K562 (cell line): ENCODE measurements around the gene MAPKAPK3. TPM values are rescaled to one million over a fixed set of nuclear protein-coding genes. Genes with fewer than 3 reads are reported as not detected.

Source experiments
- ATAC-seq: fragments of 200-7000 bp; cut with Tn5 transposase; 3 replicates; pipeline ENCODE4 v1.9.1; 2020; ENCODE audit warnings: moderate library complexity
- BruUV-seq: library from RNA; stranded (reverse); fragments of 400-500 nt; replicated peaks from 2 replicates; lab custom pipeline; 2021; lab: Mats Ljungman, UMichigan
- CTCF ChIA-PET: fragments of 300-600 bp; formaldehyde crosslinking; extraction: SDS; loops from one replicate; lab custom pipeline; 2021; ENCODE audit warnings: low intra/inter-chr PET ratio; lab: Yijun Ruan, JAX
- POLR2A ChIA-PET: fragments of 300-600, 350-650 bp; sonication (Branson Sonifier 250); formaldehyde crosslinking; extraction: SDS; loops from one replicate; lab custom pipeline; 2021; ENCODE audit warnings: antibody characterized with exemption, inconsistent platforms; lab: Yijun Ruan, JAX
- DNase-seq, 4 experiments: peaks; one replicate each; pipeline versions ENCODE4 v3.0.0 to v3.0.0-alpha.2; 2011 to 2018; ENCODE audit warnings: low spot score in 3 of 4, mixed read lengths in 3 of 4; ENCODE audit errors: extremely low read depth in 1 of 4
- FAIRE-seq: peaks from 2 replicates; lab custom pipeline; 2011; peaks lifted over from hg19 to GRCh38; lab: Jason Lieb, UNC
- H2AFZ ChIP-seq: 2 replicates; pipeline ENCODE4 v1.6.0; 2011; ENCODE audit warnings: low read depth, low read length, control low read depth, inconsistent platforms
- H3K27ac ChIP-seq: fragments of 200-600 bp; 3 replicates; pipeline ENCODE4 v1.8.0; 2011; ENCODE audit warnings: low read depth, mild to moderate bottlenecking, control low read depth, inconsistent platforms, low read length, moderate library complexity, mixed read lengths; ENCODE audit errors: extremely low read depth
- H3K27me3 ChIP-seq, 2 experiments: fragments of 300-600 bp in 1 of 2; 2 replicates in 1 of 2; 3 replicates in 1 of 2; pipeline versions ENCODE4 v1.6.0 to v1.8.0; 2011; ENCODE audit warnings: inconsistent platforms in 2 of 2, low read length in 2 of 2, mild to moderate bottlenecking in 1 of 2, mixed read lengths in 1 of 2, moderate library complexity in 1 of 2; ENCODE audit not compliant: control insufficient read depth in 2 of 2, insufficient read depth in 2 of 2
- H3K36me3 ChIP-seq: fragments of 300-600 bp; 3 replicates; pipeline ENCODE4 v1.8.0; 2011; ENCODE audit warnings: mild to moderate bottlenecking, low read length, inconsistent platforms; ENCODE audit not compliant: control insufficient read depth, insufficient read depth
- H3K4me1 ChIP-seq, 2 experiments: fragments of 200-600 bp in 1 of 2; replicated peaks in 1 of 2; 2 replicates in 1 of 2; 3 replicates in 1 of 2; pipeline versions ENCODE4 v1.5.1 to v1.8.0; 2011; ENCODE audit warnings: inconsistent platforms in 2 of 2, low read length in 2 of 2, mild to moderate bottlenecking in 1 of 2, mixed read lengths in 1 of 2, moderate library complexity in 1 of 2; ENCODE audit not compliant: control insufficient read depth in 2 of 2, insufficient read depth in 2 of 2
- H3K4me2 ChIP-seq: 2 replicates; pipeline ENCODE4 v1.6.1; 2011; ENCODE audit warnings: low read length, control low read depth, inconsistent platforms, mixed read lengths; ENCODE audit not compliant: insufficient read depth
- H3K4me3 ChIP-seq: fragments of 200-600 bp; sonication (generic), shearing (Covaris generic); 2 replicates; pipeline ENCODE4 v1.5.1; 2016; ENCODE audit warnings: control low read depth, inconsistent platforms
- H3K79me2 ChIP-seq: fragments of 200-600 bp; 3 replicates; pipeline ENCODE4 v1.8.0; 2011; ENCODE audit warnings: low read length, inconsistent platforms; ENCODE audit not compliant: control insufficient read depth, insufficient read depth
- H3K9ac ChIP-seq, 2 experiments: 2 replicates each; pipeline versions ENCODE4 v1.6.0 to v1.6.1; 2011; ENCODE audit warnings: low read depth in 2 of 2, low read length in 2 of 2, control low read depth in 1 of 2, inconsistent platforms in 1 of 2, mild to moderate bottlenecking in 1 of 2, mixed read lengths in 1 of 2; ENCODE audit not compliant: insufficient read depth in 1 of 2
- H3K9me1 ChIP-seq: one replicate; pipeline ENCODE4 v1.6.0; 2011; ENCODE audit warnings: inconsistent platforms, mild to moderate bottlenecking, low read length, moderate library complexity; ENCODE audit not compliant: control insufficient read depth, insufficient read depth
- H3K9me3 ChIP-seq: replicated peaks from 2 replicates; pipeline ENCODE4 v1.5.1; 2011; ENCODE audit warnings: low read depth, low read length, inconsistent platforms; ENCODE audit not compliant: control insufficient read depth, insufficient read depth
- H4K20me1 ChIP-seq: replicated peaks from 2 replicates; pipeline ENCODE4 v1.6.1; 2011; ENCODE audit warnings: low read length, inconsistent platforms, mixed read lengths; ENCODE audit not compliant: control insufficient read depth, insufficient read depth
- CXXC5 ChIP-seq: fragments of 250-450 bp; sonication (Bioruptor Pico); IDR thresholded peaks from 2 replicates; pipeline ENCODE4 v1.8.0; 2022; ENCODE audit warnings: inconsistent platforms, mild to moderate bottlenecking, moderate library complexity
- KDM2B ChIP-seq: fragments of 250-450 bp; sonication (Bioruptor Pico); IDR thresholded peaks from 2 replicates; pipeline ENCODE4 v1.8.0; 2021; ENCODE audit warnings: mild to moderate bottlenecking, moderate library complexity
- L3MBTL2 ChIP-seq: fragments of 450-650 bp; IDR thresholded peaks from 2 replicates; pipeline ENCODE4 v1.6.1; 2016; ENCODE audit warnings: mild to moderate bottlenecking, moderate library complexity
- NFATC3 ChIP-seq: fragments of 450-650 bp; IDR thresholded peaks from 2 replicates; pipeline ENCODE4 v1.6.1; 2017; ENCODE audit warnings: mild to moderate bottlenecking
- NRF1 ChIP-seq, 2 experiments: fragments of 450-650 bp; IDR thresholded peaks in 1 of 2; conservative IDR thresholded peaks in 1 of 2; 2 replicates each; pipeline ENCODE4 v1.6.1; 2014; ENCODE audit warnings: mild to moderate bottlenecking in 2 of 2
- SMAD4 ChIP-seq: fragments of 250-450 bp; sonication (Bioruptor Pico); conservative IDR thresholded peaks from 2 replicates; pipeline ENCODE4 v1.8.0; 2021; ENCODE audit warnings: inconsistent platforms, mild to moderate bottlenecking, moderate library complexity
- SNIP1 ChIP-seq: fragments of 450-650 bp; IDR thresholded peaks from 2 replicates; pipeline ENCODE4 v1.7.1; 2017; ENCODE audit warnings: low read depth, mild to moderate bottlenecking
- ZNF766 ChIP-seq: fragments of 200-800 bp; sonication (Bioruptor generic); conservative IDR thresholded peaks from 2 replicates; pipeline ENCODE4 v1.6.1; 2016; ENCODE audit warnings: missing genetic modification characterization, missing compliant biosample characterization
- WGBS: fragments of 100-300 bp; shearing (Covaris generic); methylation state at CpG from one replicate; pipeline ENCODE4 v1.1.6; 2016; ENCODE audit warnings: low coverage, mixed read lengths; ENCODE audit not compliant: insufficient coverage; ENCODE audit errors: missing lambda C conversion rate; 5-methylcytosine and 5-hydroxymethylcytosine counted together
- in situ Hi-C: fragments of 300-500 bp; cut with MboI; formaldehyde crosslinking; loops from 4 replicates; pipeline ENCODE4 v1.15.0; 2018; ENCODE audit warnings: inconsistent platforms, mixed read lengths
- intact Hi-C: fragments of 100-400 bp; cut with micrococcal nuclease; formaldehyde crosslinking; loops from 2 replicates; pipeline ENCODE4 v1.14.2; 2022
- polyA plus RNA-seq, 8 experiments: library from polyadenylated mRNA; depleted of rRNA in 4 of 8; stranded (reverse) in 5 of 8; unstranded in 3 of 8; fragments of >200 nt; fragmentation: Nextera tagmentation in 2 of 8; fragmentation: Illumina TruSeq in 1 of 8; extraction: Ambion mirVana in 2 of 8; extraction: Trizol in 1 of 8; gene quantifications; 2 replicates each; pipeline versions ENCODE4 v1.2.1 to v1.2.3, GENCODE V29; 2011 to 2014; ENCODE audit warnings: inconsistent platforms in 1 of 8, missing spikeins in 1 of 8
- total RNA-seq, 7 experiments: library from RNA; depleted of rRNA in 6 of 7; stranded (reverse); fragments of >200 nt in 6 of 7; fragmentation: Illumina TruSeq in 2 of 7; extraction: Trizol in 2 of 7; gene quantifications; 2 replicates each; pipeline versions ENCODE4 v1.2.1 to v1.2.3, GENCODE V29; 2011 to 2021; ENCODE audit warnings: low replicate concordance in 1 of 7
- TF ChIP-seq, protein P1 (sequence below), 2 experiments: IDR thresholded peaks; 2 replicates each; pipeline ENCODE4 v1.6.1; 2012; ENCODE audit warnings: improper control_type of control experiment in 2 of 2, low read depth in 2 of 2, low read length in 2 of 2, borderline replicate concordance in 1 of 2
- TF ChIP-seq, protein P2 (sequence below): sonication (generic); formaldehyde crosslinking; IDR thresholded peaks from 2 replicates; pipeline ENCODE4 v1.8.0; 2022; ENCODE audit warnings: missing genetic modification reagents, mild to moderate bottlenecking, moderate library complexity, borderline replicate concordance
- TF ChIP-seq, protein P3 (sequence below), 2 experiments: IDR thresholded peaks; 2 replicates each; pipeline ENCODE4 v1.6.1; 2011; ENCODE audit warnings: borderline replicate concordance in 1 of 2, control low read depth in 1 of 2, low read depth in 1 of 2, low read length in 1 of 2, mild to moderate bottlenecking in 1 of 2, mixed read lengths in 1 of 2, moderate library complexity in 1 of 2; ENCODE audit not compliant: insufficient read depth in 1 of 2, insufficient read length in 1 of 2, poor library complexity in 1 of 2, severe bottlenecking in 1 of 2; ENCODE audit errors: extremely low read depth in 1 of 2

The MAPKAPK3 gene
- total and polyA plus RNA-seq, 9 of the 15 experiments (the other 6 are each of a cell fraction or from before 2014, with no cell fraction given) = 8.0 to 56.4 (median 41.2) TPM

DNA sequence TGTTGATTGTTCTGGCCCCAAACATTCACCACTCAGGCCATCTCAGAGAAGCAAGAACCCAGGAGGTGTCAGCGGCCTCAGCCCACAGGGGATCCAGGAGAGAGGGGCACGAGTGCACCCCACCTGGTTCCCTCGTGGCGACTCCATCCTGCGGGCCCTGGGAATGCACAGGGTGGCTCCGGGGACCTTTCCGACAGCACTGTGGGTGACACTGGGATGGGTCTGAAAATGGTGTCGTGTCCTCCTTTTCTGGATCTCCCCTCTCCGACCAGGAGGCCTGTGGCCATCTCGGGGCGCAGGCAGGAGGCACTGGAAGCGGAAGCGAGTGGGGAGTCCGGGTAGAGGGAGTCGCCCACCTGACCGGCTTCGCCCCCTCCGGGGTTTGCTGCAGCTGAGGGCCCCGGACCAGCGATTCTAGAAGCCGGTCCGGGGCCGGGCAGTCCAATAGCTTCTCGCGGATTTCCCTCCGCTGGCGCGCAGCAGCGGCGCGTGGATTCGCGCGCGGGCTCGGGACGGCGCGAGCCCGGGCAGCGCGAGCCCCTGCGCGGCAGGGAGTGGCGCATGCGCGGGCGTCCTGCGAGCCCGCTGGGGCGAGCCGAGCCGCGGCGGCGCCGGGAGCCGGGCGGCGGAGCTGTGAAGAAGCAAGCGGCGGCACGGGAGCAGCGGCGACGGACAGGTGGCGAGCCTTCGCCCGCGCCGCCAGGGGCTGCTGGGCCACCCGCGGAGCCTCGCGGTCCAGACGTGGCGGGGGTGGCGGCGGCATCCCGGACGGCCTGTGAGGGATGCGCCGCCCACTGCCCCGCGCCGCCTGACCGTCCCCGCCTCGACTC lies 57.6 kb downstream of the MAPKAPK3 start, which contains the start of gene DOCK3:
DOCK3 (plus strand) TSS at position 579 of the 830 bp plus-strand sequence. CDS start 337 bp downstream, outside the sequence.
- peaks cover 11 to 27% of the 10 kb centered on the region in 2 experiments; a peak in 4 of 5 replicates for H3K27me3 ChIP-seq
- peak within 1 kb of the TSS; percentile 16; the same call in 1 of the 2 replicates for H3K4me3 ChIP-seq
- H3K4me2 ChIP-seq = no peak within 1 kb of the TSS; the same call in 1 of the 2 replicates
- POLR2A ChIA-PET = no interaction called here
- H2AFZ ChIP-seq = no peak within 1 kb of the TSS
- H3K4me1 ChIP-seq = peaks cover 0 to 14% of the 10 kb centered on the region in 2 experiments; a peak in 2 of 5 replicates
- no peaks in the 10 kb centered on the region for H3K79me2 ChIP-seq
- no peaks in the 10 kb centered on the region for H3K9me3 ChIP-seq
- H3K36me3 ChIP-seq = no peaks in the 10 kb centered on the region
- H4K20me1 ChIP-seq = no peaks in the 10 kb centered on the region; the same call in 1 of the 2 replicates
- in situ Hi-C loops (no loop called here), intact Hi-C loops (loop anchor here (10.0 kb wide), 1 partner anchor 700 kb away; no protein-coding TSS in a partner anchor)
- no peaks in the 10 kb centered on the region for H3K9me1 ChIP-seq
- no TSS peak for BruUV-seq
- DNase-seq (peak; percentile 47 to 77 (median 69)), FAIRE-seq (no peak), ATAC-seq (peak; percentile 95)
- CTCF ChIA-PET = interaction anchor here (0.6 kb wide), 1 partner anchor 401 kb away, joined by 3 read pairs; no protein-coding TSS in a partner anchor
- H3K27ac ChIP-seq = no peak within 1 kb of the TSS
- peak within 1 kb of the TSS in 1 of 2 experiments; percentile 26; a peak in 2 of 4 replicates for H3K9ac ChIP-seq
- WGBS = 14% methylated on average over 9 of the region's 89 CpGs
- TF ChIP-seq NRF1 (conservative IDR thresholded peaks at IDR 0.05 in 1 of 2, IDR thresholded peaks at IDR 0.05 in 1 of 2) (peak in 1 of 2 experiments; percentile 78; a peak in 2 of 4 replicates), SMAD4 (CRISPR knock-in tag) (peak; percentile 54; the same call in 1 of the 2 replicates), ZNF766 (no peak), KDM2B (peak; percentile 91; the same call in 1 of the 2 replicates), NFATC3 (peak; percentile 81; the same call in 1 of the 2 replicates), L3MBTL2 (peak; percentile 69), CXXC5 (CRISPR knock-in tag) (peak; percentile 41), SNIP1 (0 out of 2 replicates have a peak, but pooled peaks have one; percentile 15)
- TF ChIP-seq, protein P1, sequence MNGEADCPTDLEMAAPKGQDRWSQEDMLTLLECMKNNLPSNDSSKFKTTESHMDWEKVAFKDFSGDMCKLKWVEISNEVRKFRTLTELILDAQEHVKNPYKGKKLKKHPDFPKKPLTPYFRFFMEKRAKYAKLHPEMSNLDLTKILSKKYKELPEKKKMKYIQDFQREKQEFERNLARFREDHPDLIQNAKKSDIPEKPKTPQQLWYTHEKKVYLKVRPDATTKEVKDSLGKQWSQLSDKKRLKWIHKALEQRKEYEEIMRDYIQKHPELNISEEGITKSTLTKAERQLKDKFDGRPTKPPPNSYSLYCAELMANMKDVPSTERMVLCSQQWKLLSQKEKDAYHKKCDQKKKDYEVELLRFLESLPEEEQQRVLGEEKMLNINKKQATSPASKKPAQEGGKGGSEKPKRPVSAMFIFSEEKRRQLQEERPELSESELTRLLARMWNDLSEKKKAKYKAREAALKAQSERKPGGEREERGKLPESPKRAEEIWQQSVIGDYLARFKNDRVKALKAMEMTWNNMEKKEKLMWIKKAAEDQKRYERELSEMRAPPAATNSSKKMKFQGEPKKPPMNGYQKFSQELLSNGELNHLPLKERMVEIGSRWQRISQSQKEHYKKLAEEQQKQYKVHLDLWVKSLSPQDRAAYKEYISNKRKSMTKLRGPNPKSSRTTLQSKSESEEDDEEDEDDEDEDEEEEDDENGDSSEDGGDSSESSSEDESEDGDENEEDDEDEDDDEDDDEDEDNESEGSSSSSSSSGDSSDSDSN (IDR thresholded peaks at IDR 0.05; ENCODE audit: borderline replicate concordance in 1 of 2, low read depth in 2 of 2, low read length in 2 of 2) = peak; percentile 47 to 66; a peak in 1 of 4 replicates
- TF ChIP-seq, protein P2, sequence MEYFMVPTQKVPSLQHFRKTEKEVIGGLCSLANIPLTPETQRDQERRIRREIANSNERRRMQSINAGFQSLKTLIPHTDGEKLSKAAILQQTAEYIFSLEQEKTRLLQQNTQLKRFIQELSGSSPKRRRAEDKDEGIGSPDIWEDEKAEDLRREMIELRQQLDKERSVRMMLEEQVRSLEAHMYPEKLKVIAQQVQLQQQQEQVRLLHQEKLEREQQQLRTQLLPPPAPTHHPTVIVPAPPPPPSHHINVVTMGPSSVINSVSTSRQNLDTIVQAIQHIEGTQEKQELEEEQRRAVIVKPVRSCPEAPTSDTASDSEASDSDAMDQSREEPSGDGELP = no peak
- TF ChIP-seq, protein P3, sequence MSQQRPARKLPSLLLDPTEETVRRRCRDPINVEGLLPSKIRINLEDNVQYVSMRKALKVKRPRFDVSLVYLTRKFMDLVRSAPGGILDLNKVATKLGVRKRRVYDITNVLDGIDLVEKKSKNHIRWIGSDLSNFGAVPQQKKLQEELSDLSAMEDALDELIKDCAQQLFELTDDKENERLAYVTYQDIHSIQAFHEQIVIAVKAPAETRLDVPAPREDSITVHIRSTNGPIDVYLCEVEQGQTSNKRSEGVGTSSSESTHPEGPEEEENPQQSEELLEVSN (IDR thresholded peaks at IDR 0.05; ENCODE audit: borderline replicate concordance in 1 of 2, extremely low read depth in 1 of 2, insufficient read depth in 1 of 2, insufficient read length in 1 of 2, low read depth in 1 of 2, low read length in 1 of 2, poor library complexity in 1 of 2, severe bottlenecking in 1 of 2) = peak; percentile 15 to 86
